Fibroblast of peridontal ligament (primary cell): ENCODE measurements around the gene FOXL3.

Experiments used
- DNase-seq: peaks from one replicate; pipeline ENCODE4 v3.0.0-alpha.2; 2010; ENCODE audit errors: extremely low read depth

The FOXL3 gene

GRCh38 chr7:266851-267840 lies 22.8 kb upstream of the FOXL3 start:
- no peak for DNase-seq

GRCh38 chr7:268991-269390 lies 21.0 kb upstream of the FOXL3 start:
- no peak for DNase-seq

- DNase-seq, result no peak
Observed at GRCh38 chr7:269721-270120, 20.2 kb upstream of the FOXL3 start.

GRCh38 chr7:270351-270983 lies 19.5 kb upstream of the FOXL3 start:
- DNase-seq, result no peak

- DNase-seq, result peak; percentile 34
Observed at GRCh38 chr7:271266-272107, 18.5 kb upstream of the FOXL3 start.

GRCh38 chr7:272108-272615 lies 17.8 kb upstream of the FOXL3 start:
- DNase-seq, result no peak

GRCh38 chr7:272631-273030 lies 17.3 kb upstream of the FOXL3 start:
- DNase-seq, result no peak

- DNase-seq, result no peak
Observed at GRCh38 chr7:273327-273726, 16.6 kb upstream of the FOXL3 start.

GRCh38 chr7:274266-274665 lies 15.7 kb upstream of the FOXL3 start:
- no peak for DNase-seq

- no peak for DNase-seq
Observed at GRCh38 chr7:276230-276835, 13.6 kb upstream of the FOXL3 start.

GRCh38 chr7:277228-277627 lies 12.7 kb upstream of the FOXL3 start:
- DNase-seq, result no peak

- no peak for DNase-seq
Observed at GRCh38 chr7:278081-278480, 11.9 kb upstream of the FOXL3 start.

- no peak for DNase-seq
Observed at GRCh38 chr7:279821-280220, 10.1 kb upstream of the FOXL3 start.

- no peak for DNase-seq
Observed at GRCh38 chr7:280461-280860, 9.5 kb upstream of the FOXL3 start.

- no peak for DNase-seq
Observed at GRCh38 chr7:281637-282036, 8.3 kb upstream of the FOXL3 start.

- no peak for DNase-seq
Observed at GRCh38 chr7:282621-283020, 7.3 kb upstream of the FOXL3 start.

- DNase-seq, result no peak
Observed at GRCh38 chr7:284762-285722, 4.9 kb upstream of the FOXL3 start.

- no peak for DNase-seq
Observed at GRCh38 chr7:285731-286130, 4.2 kb upstream of the FOXL3 start.

- no peak for DNase-seq
Observed at GRCh38 chr7:286266-286665, 3.7 kb upstream of the FOXL3 start.

- no peak for DNase-seq
Observed at GRCh38 chr7:288671-289101, 1.3 kb upstream of the FOXL3 start.
